Amniotic epithelial cell (primary cell): ENCODE results near the gene NOPCHAP1.

ENCODE experiments used
- DNase-seq: peaks from one replicate; pipeline ENCODE4 v3.0.0-alpha.2; 2010; ENCODE audit warnings: low read depth

The NOPCHAP1 gene

DNA sequence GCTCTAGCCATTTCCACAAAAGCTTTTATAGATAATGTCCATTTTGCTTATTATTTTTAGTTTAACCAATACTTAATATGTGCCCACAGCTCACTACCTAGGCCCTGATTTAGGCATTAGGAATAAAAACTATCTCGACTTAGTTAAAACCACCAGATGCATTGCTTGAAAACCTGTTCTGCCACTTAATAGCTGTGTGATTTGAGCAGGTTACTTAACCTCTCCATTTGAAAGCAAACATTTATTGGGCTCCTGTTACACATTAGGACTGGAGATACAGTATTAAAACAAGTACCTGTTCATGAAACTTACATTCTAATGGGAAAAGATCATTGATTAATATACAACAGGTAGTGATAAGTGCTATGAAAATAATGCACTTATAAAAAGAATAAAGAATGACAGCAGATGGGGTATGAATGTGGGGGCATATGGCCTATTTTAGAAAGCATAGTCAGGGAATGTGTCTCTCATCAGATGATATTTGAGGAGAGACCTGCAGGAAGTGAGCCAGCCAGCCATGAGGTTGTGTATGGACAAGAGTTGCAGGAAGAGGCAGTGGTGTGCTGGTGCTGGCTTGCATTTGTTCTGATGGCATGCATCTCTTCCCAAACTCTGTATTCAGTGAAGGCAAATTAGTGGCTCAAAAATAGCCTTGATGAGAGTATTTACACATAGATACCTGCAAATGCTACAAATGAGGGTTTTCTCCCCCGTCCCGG lies 34.3 kb downstream of the NOPCHAP1 start:
- DNase-seq, result no peak

DNA sequence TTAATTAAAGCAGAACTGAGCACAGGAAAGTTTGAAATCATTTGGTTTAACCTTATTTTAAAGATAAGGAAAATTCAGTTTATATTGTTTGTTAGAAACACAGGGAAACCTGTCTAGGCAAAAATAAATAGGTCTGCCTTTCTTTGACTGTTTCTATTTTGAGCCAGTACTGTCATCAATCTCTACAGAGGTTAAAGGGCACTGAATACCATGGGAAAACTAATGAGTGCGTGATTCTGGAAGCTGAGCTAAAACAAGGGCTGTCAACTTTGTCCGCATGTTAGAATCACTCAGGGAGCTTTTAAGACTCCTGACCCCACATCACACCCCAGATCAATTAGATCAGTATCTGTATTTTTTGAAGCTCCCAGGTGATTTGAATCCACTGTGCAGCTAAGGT lies 38.8 kb downstream of the NOPCHAP1 start:
- no peak for DNase-seq

GRCh38 chr12:105025890-105026289 lies 39.8 kb downstream of the NOPCHAP1 start:
- DNase-seq, result no peak

DNA sequence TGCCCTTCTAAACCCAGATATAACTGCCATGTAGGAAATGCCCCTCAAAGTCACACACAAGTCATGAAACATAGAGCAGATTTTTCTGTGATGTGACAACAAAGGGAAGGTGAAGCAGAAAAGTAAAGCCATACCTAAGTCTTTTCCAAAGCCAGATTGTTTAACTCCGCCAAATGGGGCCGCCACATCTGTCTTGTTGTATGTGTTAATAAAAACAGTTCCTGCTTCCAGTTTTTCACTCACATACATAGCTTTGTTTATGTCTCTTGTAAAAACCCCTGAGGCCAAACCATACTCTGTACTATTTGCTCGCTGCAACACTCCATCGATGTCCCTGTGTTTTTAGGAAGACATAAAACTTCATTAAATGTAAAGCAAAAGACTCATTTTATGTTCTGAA lies 40.3 kb downstream of the NOPCHAP1 start:
- DNase-seq, result no peak

DNA sequence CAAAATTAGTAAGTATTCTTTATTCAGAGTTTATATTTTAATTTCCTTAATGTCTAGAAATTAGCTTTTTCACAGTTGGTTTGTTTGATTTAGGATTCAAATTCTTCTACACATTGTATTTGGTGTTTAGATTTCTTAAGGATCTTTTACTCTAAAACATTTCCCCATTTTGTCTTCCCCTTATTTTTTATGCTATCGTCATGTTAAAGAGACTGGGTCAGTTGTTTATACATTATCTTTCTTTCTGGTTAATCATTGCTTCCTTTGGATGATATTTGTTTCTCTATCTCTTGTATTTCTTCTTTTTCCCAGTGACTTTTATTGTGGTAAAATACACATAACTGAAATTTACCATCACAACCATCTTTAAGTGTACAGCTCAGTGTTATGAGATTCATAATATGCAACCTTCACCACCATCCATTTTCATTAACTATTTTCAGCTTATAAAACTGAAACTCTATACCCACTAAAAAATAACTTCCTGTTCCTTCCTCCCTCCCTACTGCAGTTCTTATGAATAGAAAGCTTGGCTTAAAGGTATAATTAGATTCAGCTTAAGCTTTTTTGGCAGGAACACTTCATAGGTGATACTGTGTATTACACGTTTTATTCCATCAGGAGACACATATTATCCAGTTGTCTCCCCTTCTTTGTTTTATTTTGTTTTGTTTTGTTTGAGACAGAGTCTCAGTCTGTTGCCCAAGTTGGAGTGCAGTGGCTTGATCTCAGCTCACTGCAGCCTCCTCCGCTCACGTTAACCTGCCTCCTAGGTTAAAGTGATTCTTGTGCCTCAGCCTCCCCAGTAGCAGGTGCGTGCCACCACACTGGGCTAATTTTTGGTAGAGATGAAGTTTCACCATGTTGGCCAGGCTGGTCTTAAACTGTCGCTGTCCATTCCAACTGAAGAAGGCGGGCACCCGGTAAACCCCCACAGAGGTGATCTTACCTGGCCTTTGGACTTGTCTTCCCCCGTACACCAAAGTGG lies 45.0 kb downstream of the NOPCHAP1 start:
- no peak for DNase-seq

DNA sequence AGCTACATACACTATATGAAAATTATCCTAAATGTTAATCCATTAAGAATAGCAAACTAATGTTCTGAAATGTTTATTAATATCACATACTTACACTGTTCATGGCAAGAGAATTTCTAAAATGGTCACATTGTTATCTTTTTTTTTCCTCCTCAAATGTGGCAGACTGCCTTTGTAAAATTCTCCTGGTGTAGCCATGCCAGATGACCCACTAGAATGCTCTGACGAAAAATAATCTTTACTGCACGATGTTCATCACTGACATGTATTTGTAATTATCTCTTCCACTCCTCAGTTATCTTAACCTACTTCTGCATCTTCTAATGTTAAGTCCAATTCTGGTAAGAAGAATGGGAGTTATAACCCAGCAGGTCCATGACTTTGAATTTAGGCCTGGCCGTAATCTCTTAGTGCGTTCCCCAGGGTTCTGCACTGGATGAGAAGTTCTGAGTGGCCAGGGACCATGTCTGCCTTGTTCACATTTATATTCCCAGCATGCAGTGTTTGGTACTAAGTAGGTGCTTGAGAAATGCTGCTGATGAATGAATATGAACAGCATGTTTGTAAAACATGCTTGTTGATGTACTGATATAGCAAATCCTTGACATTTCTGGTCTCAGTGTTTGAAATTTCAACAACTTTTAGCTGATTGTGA lies 46.7 kb downstream of the NOPCHAP1 start:
- peak; percentile 7 for DNase-seq

- DNase-seq, result no peak
Measured at GRCh38 chr12:105033851-105034250, 47.7 kb downstream of the NOPCHAP1 start.
